ENCODE measurements around the gene ACAT2.

Gene ACAT2

GRCh38 chr6:159804504-159804903, 42.7 kb downstream of the ACAT2 start:
- no peak for TF ChIP-seq CTCF (IDR thresholded peaks at IDR 0.05; ENCODE audit: control insufficient read depth, insufficient read depth, low read depth, low read length, missing control alignments)
- no peak overlapping the region for H3K4me3 ChIP-seq (ENCODE audit: control insufficient read depth, low read depth, low read length)

GRCh38 chr6:159805440-159806020, 43.7 kb downstream of the ACAT2 start:
- DNase-seq (ENCODE audit: low read depth), result no peak
- no peak for TF ChIP-seq CTCF (IDR thresholded peaks at IDR 0.05; ENCODE audit: control insufficient read depth, insufficient read depth, low read depth, low read length, missing control alignments)
- no peak overlapping the region for H3K4me3 ChIP-seq (ENCODE audit: control insufficient read depth, low read depth, low read length)

More at GRCh38 chr6:159804504-159804903, 42.7 kb downstream of the ACAT2 start:
- DNase-seq (ENCODE audit: low read depth), result no peak

GRCh38 chr6:159806021-159806458, 44.2 kb downstream of the ACAT2 start:
- no peak for DNase-seq (ENCODE audit: low read depth)
- no peak for TF ChIP-seq CTCF (IDR thresholded peaks at IDR 0.05; ENCODE audit: control insufficient read depth, insufficient read depth, low read depth, low read length, missing control alignments)
- no peak overlapping the region for H3K4me3 ChIP-seq (ENCODE audit: control insufficient read depth, low read depth, low read length)

- H3K4me3 ChIP-seq (ENCODE audit: control insufficient read depth, low read depth, low read length), result no peak overlapping the region
- no peak for TF ChIP-seq CTCF (IDR thresholded peaks at IDR 0.05; ENCODE audit: control insufficient read depth, insufficient read depth, low read depth, low read length, missing control alignments)
- DNase-seq (ENCODE audit: low read depth), result no peak
Measured at GRCh38 chr6:159807150-159807858, 45.5 kb downstream of the ACAT2 start.

GRCh38 chr6:159808647-159809046, 46.8 kb downstream of the ACAT2 start:
- no peak for TF ChIP-seq CTCF (IDR thresholded peaks at IDR 0.05; ENCODE audit: control insufficient read depth, insufficient read depth, low read depth, low read length, missing control alignments)
- DNase-seq (ENCODE audit: low read depth), result no peak
- no peak overlapping the region for H3K4me3 ChIP-seq (ENCODE audit: control insufficient read depth, low read depth, low read length)

- DNase-seq (ENCODE audit: low read depth), result no peak
- no peak overlapping the region for H3K4me3 ChIP-seq (ENCODE audit: control insufficient read depth, low read depth, low read length)
- no peak for TF ChIP-seq CTCF (IDR thresholded peaks at IDR 0.05; ENCODE audit: control insufficient read depth, insufficient read depth, low read depth, low read length, missing control alignments)
Measured at GRCh38 chr6:159809149-159809548, 47.3 kb downstream of the ACAT2 start.
